HG02973 (cell line): ENCODE data around the gene HS6ST3.
"Not testable (repeated sequence)": the region's sequence is repeated elsewhere in the genome, so short reads cannot be mapped to it uniquely, and the experiment has no call there.

Experiments used
- ATAC-seq: cut with Tn5 transposase; IDR thresholded peaks from one replicate; pipeline ENCODE4 v1.9.1; 2021; ENCODE audit warnings: moderate library complexity; ENCODE audit not compliant: unreplicated experiment

Gene HS6ST3

GRCh38 chr13:96091164-96092117 is 1.5 kb downstream of the HS6ST3 start:
- ATAC-seq, result no peak

- no peak for ATAC-seq
Measured at GRCh38 chr13:96093296-96094006, 3.5 kb downstream of the HS6ST3 start.

GRCh38 chr13:96100457-96101220 is 10.7 kb downstream of the HS6ST3 start:
- ATAC-seq, result no peak

- no peak for ATAC-seq
Measured at GRCh38 chr13:96104516-96104915, 14.6 kb downstream of the HS6ST3 start.

GRCh38 chr13:96108072-96108471 is 18.2 kb downstream of the HS6ST3 start:
- not testable (repeated sequence) for ATAC-seq

- ATAC-seq, result no peak
Measured at GRCh38 chr13:96109125-96109524, 19.2 kb downstream of the HS6ST3 start.

GRCh38 chr13:96112936-96113335 is 23.0 kb downstream of the HS6ST3 start:
- no peak for ATAC-seq

- ATAC-seq, result not testable (repeated sequence)
Measured at GRCh38 chr13:96115368-96115767, 25.5 kb downstream of the HS6ST3 start.

- no peak for ATAC-seq
Measured at GRCh38 chr13:96119921-96120320, 30.0 kb downstream of the HS6ST3 start.

- ATAC-seq, result no peak
Measured at GRCh38 chr13:96130818-96131340, 41.0 kb downstream of the HS6ST3 start.

- no peak for ATAC-seq
Measured at GRCh38 chr13:96141032-96141431, 51.1 kb downstream of the HS6ST3 start.

- no peak for ATAC-seq
Measured at GRCh38 chr13:96159725-96160124, 69.8 kb downstream of the HS6ST3 start.

- ATAC-seq, result no peak
Measured at GRCh38 chr13:96161141-96161540, 71.2 kb downstream of the HS6ST3 start.

GRCh38 chr13:96165840-96166239 is 75.9 kb downstream of the HS6ST3 start:
- ATAC-seq, result no peak

GRCh38 chr13:96172066-96172465 is 82.2 kb downstream of the HS6ST3 start:
- no peak for ATAC-seq

GRCh38 chr13:96178759-96179158 is 88.9 kb downstream of the HS6ST3 start:
- no peak for ATAC-seq

GRCh38 chr13:96179309-96179708 is 89.4 kb downstream of the HS6ST3 start:
- ATAC-seq, result no peak

GRCh38 chr13:96181911-96182310 is 92.0 kb downstream of the HS6ST3 start:
- ATAC-seq, result no peak

GRCh38 chr13:96185818-96186217 is 95.9 kb downstream of the HS6ST3 start:
- no peak for ATAC-seq

GRCh38 chr13:96191367-96191766 is 101.5 kb downstream of the HS6ST3 start:
- no peak for ATAC-seq

- ATAC-seq, result no peak
Measured at GRCh38 chr13:96193728-96194310, 103.9 kb downstream of the HS6ST3 start.
